GM19372 (cell line): Measurements from ENCODE around the gene CHD3.

Experiments
- ATAC-seq: cut with Tn5 transposase; IDR thresholded peaks from one replicate; pipeline ENCODE4 v1.9.1; 2021; ENCODE audit warnings: mild to moderate bottlenecking, low read depth, moderate library complexity; ENCODE audit not compliant: unreplicated experiment

Gene CHD3

DNA sequence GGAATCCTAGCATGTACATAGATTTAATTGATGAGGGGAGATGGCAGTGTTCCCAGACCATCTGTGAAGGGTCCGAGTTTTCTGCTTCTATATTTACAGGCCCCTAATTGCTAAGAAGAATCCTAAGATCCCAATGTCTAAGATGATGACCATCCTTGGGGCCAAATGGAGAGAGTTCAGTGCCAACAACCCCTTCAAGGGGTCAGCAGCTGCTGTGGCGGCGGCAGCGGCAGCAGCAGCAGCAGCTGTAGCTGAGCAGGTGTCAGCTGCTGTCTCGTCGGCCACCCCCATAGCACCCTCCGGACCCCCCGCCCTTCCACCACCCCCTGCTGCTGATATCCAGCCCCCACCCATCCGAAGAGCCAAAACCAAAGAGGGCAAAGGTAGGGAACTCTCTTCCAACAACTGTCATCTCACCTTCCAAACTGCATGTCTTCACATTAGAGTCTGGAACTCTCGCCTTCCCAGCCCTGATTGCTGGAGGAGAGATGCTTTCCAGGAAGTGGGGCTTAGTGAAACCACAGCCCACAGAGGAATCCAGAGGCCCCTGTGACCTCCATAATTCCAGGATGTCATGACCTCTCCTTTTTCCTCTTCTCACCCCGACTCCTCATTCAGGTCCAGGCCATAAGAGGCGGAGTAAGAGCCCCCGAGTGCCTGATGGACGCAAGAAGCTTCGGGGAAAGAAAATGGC, 4.7 kb downstream of the CHD3 start:
- ATAC-seq: no peak

DNA sequence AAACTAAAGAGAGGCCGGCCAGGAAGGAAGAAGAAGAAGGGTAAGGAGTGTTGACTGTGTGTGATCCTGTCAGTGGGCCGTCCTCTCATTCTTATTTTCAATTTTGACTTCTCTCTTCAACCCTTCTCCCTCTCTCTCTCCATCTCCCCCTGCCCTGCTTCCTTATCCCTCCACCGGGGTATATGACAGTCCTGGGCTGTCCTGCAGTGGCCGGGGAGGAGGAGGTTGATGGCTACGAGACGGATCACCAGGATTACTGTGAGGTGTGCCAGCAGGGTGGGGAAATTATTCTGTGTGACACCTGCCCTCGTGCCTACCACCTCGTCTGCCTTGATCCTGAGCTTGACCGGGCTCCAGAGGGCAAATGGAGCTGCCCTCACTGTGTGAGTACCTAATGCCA, 5.6 kb downstream of the CHD3 start:
- no peak for ATAC-seq

DNA sequence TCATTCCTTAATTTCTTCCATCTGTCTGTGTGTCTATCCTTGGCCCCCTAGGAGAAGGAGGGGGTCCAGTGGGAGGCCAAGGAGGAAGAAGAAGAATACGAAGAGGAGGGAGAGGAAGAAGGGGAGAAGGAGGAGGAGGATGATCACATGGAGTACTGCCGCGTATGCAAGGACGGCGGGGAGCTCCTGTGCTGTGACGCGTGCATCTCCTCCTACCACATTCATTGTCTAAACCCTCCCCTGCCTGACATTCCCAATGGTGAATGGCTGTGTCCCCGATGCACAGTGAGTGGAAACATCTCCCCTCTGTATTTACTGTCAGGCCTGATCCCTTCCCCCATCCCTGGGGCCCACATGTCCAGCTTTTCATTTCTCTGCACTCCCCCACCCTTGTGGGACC, 6.3 kb downstream of the CHD3 start:
- ATAC-seq: no peak

DNA sequence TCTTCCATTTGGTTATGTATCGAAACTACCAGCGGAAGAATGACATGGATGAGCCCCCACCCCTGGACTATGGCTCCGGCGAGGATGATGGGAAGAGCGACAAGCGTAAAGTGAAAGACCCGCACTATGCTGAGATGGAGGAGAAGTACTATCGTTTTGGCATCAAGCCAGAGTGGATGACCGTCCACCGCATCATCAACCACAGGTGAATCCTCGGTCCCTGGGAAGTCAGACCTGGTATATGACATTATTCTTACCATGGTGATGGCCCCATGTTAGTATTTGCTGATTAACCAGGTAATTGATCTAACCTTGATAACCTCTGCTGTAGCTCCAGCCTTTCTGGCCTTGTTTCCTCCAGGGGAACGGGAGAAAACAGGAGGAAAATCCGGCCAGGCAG, 8.5 kb downstream of the CHD3 start:
- ATAC-seq: no peak

DNA sequence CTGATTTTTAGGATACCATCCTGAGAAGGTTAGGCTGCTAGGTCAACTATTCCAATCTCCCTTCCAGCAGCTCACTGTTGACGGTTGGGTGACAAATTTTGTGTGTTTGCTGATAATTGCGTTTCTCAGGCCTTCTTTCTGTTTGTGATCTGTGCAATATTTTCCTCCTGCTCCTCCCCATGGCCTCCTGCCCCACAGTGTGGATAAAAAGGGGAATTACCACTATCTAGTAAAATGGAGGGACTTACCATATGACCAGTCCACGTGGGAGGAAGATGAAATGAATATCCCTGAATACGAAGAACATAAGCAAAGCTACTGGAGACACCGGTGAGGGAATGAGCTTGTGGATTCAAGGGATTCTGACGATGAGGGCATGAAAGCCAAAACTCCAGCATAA, 9.2 kb downstream of the CHD3 start:
- ATAC-seq: no peak

DNA sequence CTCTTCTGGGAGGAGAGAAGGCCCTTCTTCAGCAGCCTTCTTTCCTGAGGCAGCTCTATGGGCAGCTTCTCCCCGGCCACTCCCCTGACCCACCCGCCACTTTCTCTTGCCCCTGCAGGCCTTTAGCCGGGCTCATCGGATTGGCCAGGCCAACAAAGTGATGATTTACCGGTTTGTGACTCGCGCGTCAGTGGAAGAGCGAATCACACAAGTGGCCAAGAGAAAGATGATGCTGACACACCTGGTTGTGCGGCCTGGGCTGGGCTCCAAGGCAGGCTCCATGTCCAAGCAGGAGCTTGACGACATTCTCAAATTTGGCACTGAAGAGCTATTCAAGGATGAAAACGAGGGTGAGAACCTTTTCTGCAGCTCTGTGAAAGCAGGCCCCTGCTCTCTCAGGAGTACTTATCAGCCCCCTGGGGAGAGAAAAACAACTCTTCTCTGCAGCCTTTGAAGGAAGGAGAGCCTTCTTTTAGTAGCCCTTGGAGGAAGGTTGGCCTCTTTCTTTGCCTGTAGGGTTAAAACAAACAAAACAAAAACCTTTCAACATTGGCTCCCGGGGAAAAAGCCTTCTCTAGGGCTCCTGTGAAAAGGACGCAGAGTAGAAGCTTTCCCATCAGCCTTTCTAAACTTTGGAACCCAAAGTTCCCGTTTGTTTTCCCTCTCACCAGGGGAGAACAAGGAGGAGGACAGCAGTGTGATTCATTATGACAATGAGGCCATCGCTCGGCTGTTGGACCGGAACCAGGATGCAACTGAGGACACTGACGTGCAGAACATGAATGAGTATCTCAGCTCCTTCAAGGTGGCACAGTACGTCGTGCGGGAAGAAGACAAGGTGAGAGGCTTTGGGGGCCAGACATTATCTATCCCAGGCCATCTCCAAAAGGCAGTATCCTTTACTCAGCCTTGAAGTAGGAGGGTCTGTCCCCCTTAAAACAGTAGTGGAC, 14.8 kb downstream of the CHD3 start:
- no peak for ATAC-seq

DNA sequence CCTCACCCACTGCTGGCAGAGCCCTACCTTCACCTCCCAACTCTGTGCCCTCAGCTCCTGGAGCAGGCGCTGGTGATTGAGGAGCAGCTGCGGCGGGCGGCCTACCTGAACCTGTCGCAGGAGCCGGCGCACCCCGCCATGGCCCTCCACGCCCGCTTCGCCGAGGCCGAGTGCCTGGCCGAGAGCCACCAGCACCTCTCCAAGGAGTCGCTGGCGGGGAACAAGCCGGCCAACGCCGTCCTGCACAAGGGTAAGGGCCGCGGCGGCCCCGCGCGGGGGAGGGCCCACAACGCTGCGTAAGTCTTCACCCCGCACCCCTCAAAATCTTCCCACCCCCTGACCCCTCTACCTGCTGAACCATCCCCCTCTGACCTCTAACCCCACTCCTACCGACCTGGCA, 20.5 kb downstream of the CHD3 start:
- ATAC-seq: no peak

DNA sequence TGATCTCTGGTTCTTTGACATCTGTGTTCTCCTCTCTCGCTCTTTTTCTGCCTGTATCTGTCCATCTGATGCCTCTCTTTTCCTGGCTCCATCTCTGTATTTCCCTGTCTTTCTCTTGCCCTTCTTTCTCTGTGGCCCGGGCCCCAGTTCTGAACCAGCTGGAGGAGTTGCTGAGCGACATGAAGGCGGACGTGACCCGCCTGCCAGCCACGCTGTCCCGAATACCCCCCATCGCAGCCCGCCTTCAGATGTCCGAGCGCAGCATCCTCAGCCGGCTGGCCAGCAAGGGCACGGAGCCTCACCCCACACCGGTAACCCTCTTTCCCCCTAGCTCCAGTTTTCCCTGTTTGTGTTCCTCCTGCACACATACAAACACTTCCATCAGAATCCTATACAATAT, 21.7 kb downstream of the CHD3 start:
- ATAC-seq: no peak

DNA sequence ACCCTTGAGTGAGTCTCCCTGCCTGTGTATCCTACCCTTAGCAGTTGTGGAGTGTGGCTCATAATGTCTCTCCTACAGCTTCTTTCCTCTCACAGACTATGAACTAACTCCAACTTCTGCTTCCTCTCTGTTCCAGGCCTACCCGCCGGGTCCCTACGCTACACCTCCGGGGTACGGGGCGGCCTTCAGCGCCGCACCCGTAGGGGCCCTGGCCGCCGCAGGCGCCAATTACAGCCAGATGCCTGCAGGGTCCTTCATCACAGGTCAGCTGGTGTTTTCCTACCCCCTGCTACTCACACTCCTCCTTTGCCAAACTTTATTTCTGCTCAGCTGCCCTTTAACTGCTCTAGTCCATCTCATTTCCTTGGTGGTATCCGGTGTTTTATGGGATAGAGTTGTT, 22.1 kb downstream of the CHD3 start:
- ATAC-seq: no peak

DNA sequence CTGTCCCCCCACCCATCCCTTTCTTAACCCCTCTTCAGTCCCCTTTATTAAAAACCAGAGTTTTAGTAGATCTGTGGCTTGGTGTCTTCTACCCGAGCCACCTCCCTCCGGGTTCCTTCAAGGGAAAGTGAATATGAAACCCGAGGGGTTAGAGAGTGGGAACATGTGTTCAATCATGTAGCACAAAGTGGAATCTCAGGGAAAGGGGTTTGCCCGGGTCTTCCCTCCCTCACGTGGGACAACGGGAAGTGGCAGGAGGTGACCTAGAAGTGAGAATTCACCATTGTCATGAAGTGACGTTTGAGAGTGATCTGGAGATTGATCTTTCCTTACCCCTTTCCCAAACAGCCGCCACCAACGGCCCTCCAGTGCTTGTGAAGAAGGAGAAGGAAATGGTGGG, 22.5 kb downstream of the CHD3 start:
- ATAC-seq: no peak

DNA sequence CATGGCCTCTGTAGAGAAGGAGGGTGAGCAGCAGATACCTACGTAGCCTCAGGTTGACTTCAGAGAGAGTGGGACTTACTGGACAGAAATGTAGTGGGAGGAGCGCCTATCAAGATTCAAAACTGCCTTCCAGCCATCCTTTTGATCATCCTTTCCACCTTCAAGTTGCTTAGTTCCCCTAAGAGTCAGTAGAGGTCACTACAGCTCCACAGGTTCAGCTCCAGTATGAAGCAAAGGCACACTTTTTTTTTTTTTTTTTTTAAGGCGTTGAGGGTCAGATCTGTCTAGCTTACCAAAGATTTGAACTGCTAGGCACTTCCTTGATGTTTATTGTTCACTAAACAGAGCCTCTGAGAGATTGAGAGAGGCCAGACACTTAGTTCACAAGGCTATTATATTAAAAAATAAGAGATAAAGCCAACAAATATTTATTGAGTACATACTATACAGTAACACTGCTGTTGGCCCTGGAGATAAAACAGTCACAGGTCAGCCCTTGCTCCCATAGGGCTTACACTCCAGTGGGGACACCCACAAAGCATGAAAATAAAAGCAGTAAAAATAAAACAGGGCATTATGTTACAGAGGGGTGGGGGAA, 24.4 kb downstream of the CHD3 start:
- no peak for ATAC-seq

DNA sequence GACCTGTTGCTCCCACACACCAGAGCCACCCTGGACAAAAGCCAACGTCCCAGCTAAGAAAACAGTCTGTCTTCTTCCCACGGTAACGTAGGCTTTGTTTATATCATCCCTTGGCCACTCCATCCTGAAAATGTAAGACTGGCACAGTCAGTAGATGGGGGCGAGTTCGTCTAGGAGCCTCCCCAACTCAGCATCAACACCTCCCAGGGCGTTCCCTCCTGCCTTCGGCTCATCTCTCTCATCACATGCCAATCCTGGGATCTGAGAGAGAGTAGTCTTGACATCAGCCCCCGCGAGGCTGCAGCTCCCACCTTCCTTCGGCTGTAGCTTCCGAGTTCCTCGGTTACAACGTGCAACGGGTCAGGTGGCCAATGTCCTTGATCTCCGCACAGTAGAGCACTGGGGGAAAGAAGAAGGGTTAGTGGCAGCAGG, 26.6 kb downstream of the CHD3 start:
- ATAC-seq: no peak

DNA sequence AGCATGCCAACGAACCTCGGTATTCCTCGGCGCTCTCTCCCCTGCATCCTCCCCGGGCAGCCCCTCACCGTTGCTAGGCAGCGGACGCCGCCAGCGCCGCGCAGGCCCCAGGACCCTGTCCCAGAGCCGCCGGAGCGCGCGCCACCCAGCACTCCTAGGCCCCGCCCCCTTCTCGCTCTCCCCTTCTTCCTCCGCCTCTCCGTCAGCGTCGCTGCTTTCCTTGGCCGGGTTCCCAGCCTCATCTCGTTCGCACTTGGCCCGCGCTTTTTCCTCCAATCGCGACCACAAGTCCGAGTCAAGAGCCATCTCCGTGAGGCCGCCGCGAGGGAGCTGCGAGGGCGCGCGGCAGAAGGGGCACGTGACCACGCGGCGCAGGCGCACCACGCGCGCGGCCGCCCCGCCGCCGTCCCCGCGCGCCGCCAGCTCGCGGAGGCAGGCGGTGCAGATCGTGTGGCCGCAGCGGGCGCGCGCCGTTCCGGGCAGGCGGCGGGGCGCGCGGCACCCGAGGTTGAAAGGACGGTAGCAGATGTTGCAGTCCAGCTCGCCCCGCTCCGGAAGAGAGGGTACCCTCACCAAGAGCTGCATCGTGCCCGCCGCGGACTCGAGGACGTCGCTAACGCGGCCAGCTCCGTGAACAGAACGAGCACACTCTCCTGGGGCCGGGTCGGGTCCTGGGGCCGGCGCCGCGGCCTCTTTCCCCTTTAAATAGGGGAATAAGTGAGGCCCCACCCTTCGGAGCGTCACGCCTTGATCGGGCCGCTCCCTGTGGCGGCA, 27.2 kb downstream of the CHD3 start, which contains the start of gene RNF227:
Gene RNF227, minus strand, starts transcription at position 679 of the 774 bp plus-strand sequence. Its CDS starts 94 bp downstream, at position 585.
- peak; percentile 72 for ATAC-seq

DNA sequence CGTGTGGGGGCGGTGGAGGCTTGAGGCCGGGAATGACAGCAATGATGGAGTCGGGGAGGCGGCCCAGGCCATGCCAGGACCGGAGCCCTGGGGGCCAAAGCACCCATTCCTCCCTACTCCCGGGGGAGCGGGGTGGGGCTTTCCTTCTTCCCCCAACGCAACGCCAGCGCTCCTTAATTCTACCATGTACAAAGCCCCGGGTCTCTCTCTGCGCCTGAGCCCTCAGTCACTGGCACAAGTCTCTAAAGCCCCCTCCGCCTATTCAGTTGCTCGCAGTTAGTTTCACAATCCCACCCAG, 27.7 kb downstream of the CHD3 start:
- peak; percentile 9 for ATAC-seq

DNA sequence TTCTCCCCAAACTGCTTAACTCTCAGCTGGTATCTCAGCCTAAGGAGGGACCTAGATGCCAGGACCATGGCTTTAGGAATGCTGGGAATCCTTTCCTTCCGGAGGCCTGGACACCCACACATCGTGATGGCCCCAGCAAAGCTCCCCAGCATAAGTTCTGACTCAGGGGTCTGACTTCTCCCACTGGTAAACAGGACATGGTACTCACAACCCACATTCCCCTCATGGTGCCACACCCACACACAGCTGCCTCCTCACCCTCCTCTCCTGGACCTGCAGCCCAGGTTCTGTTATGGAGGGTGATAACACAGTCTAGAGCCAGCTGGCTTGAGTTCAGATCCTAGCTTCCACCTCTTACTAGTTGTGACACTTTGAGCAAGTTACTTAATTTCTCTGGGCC, 28.2 kb downstream of the CHD3 start:
- no peak for ATAC-seq

DNA sequence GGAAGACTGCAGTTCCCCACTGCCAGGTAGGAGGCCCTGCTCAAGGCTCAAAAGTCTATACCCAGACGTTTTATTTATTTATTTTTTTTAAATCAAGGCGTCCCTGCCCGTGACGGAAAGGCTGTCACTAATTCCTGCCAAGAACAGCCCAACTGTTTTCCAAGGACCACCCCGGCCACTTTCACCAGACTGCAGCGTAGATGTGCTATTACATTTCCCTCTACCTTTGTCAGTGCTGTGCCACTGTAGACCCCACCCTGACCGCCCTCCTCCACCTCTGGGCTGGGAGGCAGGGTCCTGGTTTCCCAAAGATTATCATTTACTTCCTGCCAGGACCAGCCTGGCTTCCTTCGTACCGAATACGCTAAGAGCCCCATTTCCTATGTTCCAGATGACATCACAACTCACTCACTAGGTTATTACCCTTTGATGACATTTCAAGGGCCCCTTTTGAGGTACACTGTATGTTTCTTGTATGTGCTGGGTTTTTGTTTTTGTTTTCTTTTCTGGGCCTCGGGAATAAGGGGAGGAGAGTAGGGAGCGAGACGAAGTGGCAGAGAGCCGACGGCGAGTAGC, 33.8 kb downstream of the CHD3 start:
- no peak for ATAC-seq

DNA sequence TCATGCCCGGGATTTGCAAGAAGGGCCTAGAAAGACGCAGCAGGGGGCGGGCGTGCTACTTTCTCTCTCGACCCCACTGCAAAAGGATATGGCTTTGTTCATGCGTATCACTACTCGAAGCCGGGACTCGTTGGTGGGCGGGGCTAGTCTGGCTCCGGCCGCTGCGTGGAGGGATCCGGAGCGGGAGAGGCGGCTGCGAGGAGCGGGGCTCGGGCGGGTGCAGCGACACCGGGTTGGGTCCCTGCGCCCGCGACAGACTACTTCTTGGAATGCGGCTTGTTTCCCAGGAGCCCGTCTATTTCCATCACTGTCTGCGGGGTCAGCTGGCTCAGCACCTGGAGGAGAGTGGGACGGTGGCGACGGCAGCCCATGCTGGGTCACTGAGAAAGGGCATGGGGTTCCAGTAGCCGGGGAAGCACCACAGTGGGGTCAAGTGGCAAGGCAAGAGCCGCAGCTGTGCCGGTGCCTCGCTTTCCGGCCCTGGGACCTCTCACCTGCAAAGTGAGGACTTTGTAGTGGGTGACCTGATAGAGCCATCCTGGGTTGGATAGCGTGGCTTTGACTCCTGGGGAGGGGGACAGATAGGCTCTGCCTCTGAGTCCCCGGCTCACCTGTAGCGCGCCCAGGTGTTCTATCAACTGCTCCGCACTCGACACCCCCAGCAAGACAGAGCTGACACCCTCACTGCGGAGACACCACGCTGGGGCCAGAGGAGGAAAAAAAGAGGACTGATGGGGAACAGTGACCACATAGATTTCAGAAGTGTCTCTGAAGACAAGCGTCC, 34.4 kb downstream of the CHD3 start:
- ATAC-seq: no peak

DNA sequence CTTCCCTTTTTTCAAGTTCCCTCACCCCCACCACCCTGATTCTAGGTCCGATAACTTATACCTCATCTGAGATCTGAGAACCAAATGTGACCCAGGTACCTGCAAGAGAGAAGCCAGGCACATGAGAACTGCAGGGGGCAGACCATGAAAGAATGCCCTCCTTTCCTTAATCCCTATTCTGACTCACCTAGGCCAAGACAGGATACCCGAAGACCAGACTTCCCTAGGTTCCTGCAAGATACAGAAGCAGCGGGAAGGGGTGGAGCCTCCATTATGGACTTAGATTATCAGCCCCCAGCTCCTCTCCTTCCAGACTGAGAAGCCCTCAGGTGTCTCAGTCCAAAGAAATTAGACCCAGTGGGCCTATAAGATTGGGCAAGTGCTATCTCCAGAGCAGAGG, 39.0 kb downstream of the CHD3 start:
- no peak for ATAC-seq

DNA sequence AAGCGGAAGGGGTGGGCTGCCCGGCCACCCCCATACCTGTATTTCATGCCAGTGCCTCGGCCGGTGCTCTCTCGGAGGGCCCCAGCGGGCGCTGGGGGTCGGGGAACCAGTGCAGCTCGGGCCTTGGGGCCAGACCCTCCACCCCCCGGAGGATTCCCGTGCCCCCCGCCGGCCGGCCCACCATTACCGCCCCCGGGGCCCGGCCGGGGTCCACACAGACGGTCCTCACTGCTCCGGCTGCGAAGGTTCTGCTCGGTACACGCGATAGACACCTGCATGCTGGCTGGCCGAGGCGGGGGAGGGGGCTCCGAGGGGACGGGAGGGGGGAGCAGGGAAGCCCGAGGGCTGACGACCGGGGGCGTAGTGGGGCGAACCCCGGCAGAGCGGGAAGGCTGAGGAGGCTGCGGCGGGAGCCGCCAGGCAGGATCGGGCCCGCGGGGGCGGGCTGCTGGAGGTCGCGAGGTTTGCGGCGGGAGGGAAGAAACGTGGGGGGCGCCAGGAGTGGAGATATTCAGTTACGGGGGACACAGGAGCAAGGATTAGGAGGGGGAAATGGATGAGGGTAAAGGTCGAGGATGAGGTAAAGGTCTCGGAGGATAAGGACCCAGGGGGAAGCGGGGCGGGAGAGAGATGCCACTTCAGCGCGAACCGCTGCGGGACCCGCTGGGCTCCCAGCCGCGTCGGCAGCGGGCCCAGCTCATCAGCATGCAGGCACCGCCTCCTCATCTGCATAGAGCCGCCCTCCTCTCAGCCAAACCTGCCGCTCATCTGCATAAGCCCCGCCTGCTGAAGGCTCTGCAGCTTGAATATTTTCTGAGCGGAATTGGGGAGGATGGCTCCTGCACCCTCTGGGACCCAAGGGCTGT, 40.8 kb downstream of the CHD3 start, which contains the start of gene KCNAB3:
Gene KCNAB3, minus strand, starts transcription at position 699 of the 866 bp plus-strand sequence. Its CDS starts 421 bp downstream, at position 278.
- no peak for ATAC-seq
